Cardiac muscle cell (in vitro differentiated cells and primary cell): Measurements from ENCODE around the gene CSMD2. TPM values are rescaled to one million over a fixed set of nuclear protein-coding genes. Genes with fewer than 3 reads are reported as not detected.

Experiments used
- DNase-seq, 2 donors: peaks; one replicate each; pipeline versions ENCODE4 v3.0.0 to v3.0.0-alpha.2; 2010 to 2017; ENCODE audit warnings: low read depth in 1 of 2, low spot score in 1 of 2
- H3K27ac ChIP-seq: fragments of 200-600 bp; sonication (generic); 2 replicates; pipeline ENCODE4 v1.5.1; 2016
- H3K27me3 ChIP-seq: fragments of 200-600 bp; sonication (generic); 2 replicates; pipeline ENCODE4 v1.6.0; 2016; ENCODE audit warnings: control low read depth
- H3K36me3 ChIP-seq: fragments of 200-600 bp; sonication (generic); 2 replicates; pipeline ENCODE4 v1.5.1; 2016; ENCODE audit warnings: control low read depth
- H3K4me1 ChIP-seq: fragments of 200-600 bp; sonication (generic); 2 replicates; pipeline ENCODE4 v1.8.1; 2017; ENCODE audit warnings: low read depth, mild to moderate bottlenecking, mixed run types
- H3K4me3 ChIP-seq: fragments of 200-600 bp; sonication (generic); 2 replicates; pipeline ENCODE4 v1.5.1; 2016; ENCODE audit warnings: mild to moderate bottlenecking
- H3K9me3 ChIP-seq: fragments of 200-600 bp; sonication (generic); 2 replicates; pipeline ENCODE4 v1.5.1; 2017; ENCODE audit warnings: low read depth, mild to moderate bottlenecking, control low read depth
- CTCF ChIP-seq: IDR thresholded peaks from 2 replicates; pipeline ENCODE4 v1.5.1; 2012; ENCODE audit warnings: low read depth, mild to moderate bottlenecking, low read length
- polyA plus RNA-seq: library from polyadenylated mRNA; unstranded; fragments of >200 nt; fragmentation: Nextera tagmentation; extraction: Ambion mirVana; gene quantifications from 2 replicates; pipeline ENCODE4 v1.2.1, GENCODE V29; 2016
- total RNA-seq: library from RNA; depleted of rRNA; stranded (reverse); fragments of >200 nt; gene quantifications from 2 replicates; pipeline ENCODE4 v1.2.3, GENCODE V29; 2016

Gene CSMD2
- total and polyA plus RNA-seq, 2 experiments from 2014 or later: 0.24 TPM; not detected in 1

- Histone ChIP-seq H3K4me3 (no peak overlapping the region), H3K27me3 (no peaks in the 10 kb centered on the region), H3K27ac (no peak overlapping the region), H3K9me3 (no peaks in the 10 kb centered on the region), H3K36me3 (no peaks in the 10 kb centered on the region), H3K4me1 (no peaks in the 10 kb centered on the region)
- DNase-seq: peak; percentile 17 to 54
- TF ChIP-seq CTCF: peak; percentile 22
Observed at GRCh38 chr1:33654267-33654834, 510.7 kb downstream of the CSMD2 start.

GRCh38 chr1:33653226-33653625 is 511.8 kb downstream of the CSMD2 start:
- Histone ChIP-seq H3K27me3 (no peaks in the 10 kb centered on the region), H3K9me3 (no peaks in the 10 kb centered on the region), H3K27ac (no peak overlapping the region), H3K4me1 (no peaks in the 10 kb centered on the region), H3K4me3 (no peak overlapping the region), H3K36me3 (no peaks in the 10 kb centered on the region)
- DNase-seq: no peak
- no peak for TF ChIP-seq CTCF

GRCh38 chr1:33650708-33651107 is 514.3 kb downstream of the CSMD2 start:
- Histone ChIP-seq H3K9me3 (no peaks in the 10 kb centered on the region), H3K4me3 (no peak overlapping the region), H3K36me3 (no peaks in the 10 kb centered on the region), H3K27ac (no peak overlapping the region), H3K4me1 (no peaks in the 10 kb centered on the region), H3K27me3 (no peaks in the 10 kb centered on the region)
- no peak for DNase-seq
- TF ChIP-seq CTCF: no peak

- no peaks in the 10 kb centered on the region for H3K9me3 ChIP-seq
- H3K27ac ChIP-seq: no peak overlapping the region
- no peak for TF ChIP-seq CTCF
- H3K36me3 ChIP-seq: no peaks in the 10 kb centered on the region
- no peaks in the 10 kb centered on the region for H3K27me3 ChIP-seq
- no peak for DNase-seq
- no peaks in the 10 kb centered on the region for H3K4me1 ChIP-seq
- no peak overlapping the region for H3K4me3 ChIP-seq
Observed at GRCh38 chr1:33649759-33650158, 515.3 kb downstream of the CSMD2 start.

GRCh38 chr1:33643216-33643615 is 521.8 kb downstream of the CSMD2 start:
- Histone ChIP-seq H3K27ac (no peak overlapping the region), H3K4me1 (no peaks in the 10 kb centered on the region), H3K36me3 (no peaks in the 10 kb centered on the region), H3K4me3 (no peak overlapping the region), H3K27me3 (no peaks in the 10 kb centered on the region), H3K9me3 (no peaks in the 10 kb centered on the region)
- no peak for DNase-seq
- no peak for TF ChIP-seq CTCF
